NCI-H1048 (cell line): ENCODE measurements around the gene CDYL.

Experiments
- DNase-seq: peaks from one replicate; lab custom pipeline; 2025; lab: John Stamatoyannopoulos, UW

Gene CDYL

DNA sequence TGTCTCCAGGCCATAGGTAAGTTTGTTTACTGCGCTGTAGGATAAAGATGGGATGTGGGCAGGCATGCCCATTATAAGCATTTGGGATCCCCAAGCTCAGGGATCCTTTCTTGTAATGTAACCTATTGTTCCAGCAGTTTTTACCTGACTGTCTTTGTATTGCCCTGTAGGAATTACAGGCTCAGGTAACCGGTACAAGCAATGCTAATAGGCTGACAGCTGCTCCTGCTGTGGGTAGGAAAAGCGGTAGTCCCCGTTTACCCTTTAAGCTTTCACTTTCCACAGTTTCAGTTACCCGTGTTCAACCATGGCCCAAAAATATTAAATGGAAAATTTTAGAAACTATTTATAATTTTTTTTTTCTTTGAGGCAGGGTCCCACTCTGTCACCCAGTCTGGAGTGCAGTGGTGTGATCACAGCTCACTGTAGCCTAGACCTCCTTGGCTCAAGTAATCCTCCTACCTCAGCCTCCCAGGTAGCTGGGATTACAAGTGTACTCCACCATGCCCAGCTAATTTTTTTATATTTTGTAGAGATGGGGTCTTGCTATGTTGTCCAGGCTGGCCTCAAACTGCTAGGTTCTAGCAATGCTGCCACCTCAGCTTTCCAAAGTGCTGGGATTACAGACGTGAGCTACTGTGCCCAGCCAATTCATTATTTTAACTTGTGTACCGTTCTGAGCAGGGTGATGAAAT lies 108.6 kb downstream of the CDYL start:
- no peak for DNase-seq

- no peak for DNase-seq
Measured at GRCh38 chr6:4885341-4885933, 109.2 kb downstream of the CDYL start.

- no peak for DNase-seq
Measured at GRCh38 chr6:4888841-4889240, 112.6 kb downstream of the CDYL start.

GRCh38 chr6:4889701-4890100 lies 113.5 kb downstream of the CDYL start:
- DNase-seq = no peak

DNA sequence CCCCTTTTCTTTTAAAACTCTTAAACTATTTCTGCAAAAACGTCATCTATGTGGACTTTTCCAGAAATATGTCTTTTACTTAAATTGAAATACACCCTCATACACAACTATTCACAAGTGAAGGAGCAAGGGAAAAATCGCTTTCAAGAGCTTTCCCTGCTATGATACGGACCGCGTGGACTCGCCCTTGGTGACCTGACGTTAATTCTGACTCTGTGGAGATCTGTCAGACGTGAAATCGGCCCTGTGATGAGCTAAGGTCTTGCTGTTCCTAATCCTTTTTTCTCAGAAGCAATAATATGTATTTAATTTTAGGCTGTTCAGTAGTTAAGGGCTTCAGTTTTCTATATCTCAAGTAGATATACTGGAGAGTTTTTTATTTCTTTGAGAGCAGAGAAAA lies 114.0 kb downstream of the CDYL start:
- DNase-seq = no peak

DNA sequence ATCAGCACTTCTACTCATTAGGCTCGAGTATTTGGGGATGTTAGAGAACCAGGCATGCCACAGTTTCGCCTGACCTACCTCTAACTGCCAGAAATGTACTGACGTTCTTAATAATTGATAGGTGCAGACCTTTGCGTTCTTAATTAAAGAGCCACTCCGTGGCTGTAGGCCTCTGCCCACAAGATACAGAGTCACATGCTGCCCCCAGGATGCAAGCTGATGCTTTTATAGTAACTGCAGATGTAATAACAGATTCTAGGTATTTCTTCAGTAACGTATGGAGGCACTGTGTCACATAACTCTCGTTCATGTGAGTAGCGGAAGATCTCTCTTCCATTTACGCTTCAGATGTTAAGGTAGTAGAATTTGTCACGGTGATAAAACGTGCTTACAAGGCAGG lies 114.4 kb downstream of the CDYL start:
- no peak for DNase-seq

DNA sequence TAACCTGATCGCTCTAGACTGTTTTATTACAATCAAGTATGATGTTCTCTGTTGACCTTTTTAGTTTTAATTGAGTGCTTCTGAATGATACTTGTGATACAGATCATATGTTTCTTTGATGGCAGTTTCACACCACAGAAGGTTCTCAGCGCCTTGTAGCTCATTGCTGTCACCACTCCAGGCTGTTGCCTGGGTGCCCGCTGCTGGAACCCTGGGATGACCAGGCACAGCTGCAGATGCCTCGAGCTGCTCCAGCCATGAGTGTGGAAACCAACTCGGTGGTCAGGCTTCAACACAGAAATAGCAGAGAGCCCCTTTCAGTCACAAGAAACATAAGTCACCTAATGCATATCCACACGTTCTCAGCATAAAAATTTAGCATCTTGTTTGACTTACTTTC lies 114.9 kb downstream of the CDYL start:
- DNase-seq = no peak

- no peak for DNase-seq
Measured at GRCh38 chr6:4892785-4893485, 116.7 kb downstream of the CDYL start.

DNA sequence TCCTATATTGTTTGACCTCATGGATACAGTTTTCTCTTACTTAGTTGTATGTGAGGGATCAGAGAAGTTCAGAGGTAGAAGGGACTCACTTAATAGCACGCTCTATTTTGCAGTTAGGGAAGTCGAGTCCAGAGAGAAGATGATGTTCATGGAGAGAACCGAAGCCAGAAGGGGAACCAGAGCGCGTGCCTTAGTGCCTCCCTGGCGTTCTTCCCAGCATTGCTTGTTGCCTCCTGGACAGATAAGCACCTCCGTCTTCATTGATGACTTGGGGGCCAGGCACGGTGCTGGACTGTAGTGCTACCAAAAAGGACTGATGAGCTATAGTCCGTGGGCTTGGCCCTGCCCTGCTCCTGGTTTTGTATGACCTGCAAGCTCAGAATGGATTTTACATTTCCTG lies 117.8 kb downstream of the CDYL start:
- no peak for DNase-seq

DNA sequence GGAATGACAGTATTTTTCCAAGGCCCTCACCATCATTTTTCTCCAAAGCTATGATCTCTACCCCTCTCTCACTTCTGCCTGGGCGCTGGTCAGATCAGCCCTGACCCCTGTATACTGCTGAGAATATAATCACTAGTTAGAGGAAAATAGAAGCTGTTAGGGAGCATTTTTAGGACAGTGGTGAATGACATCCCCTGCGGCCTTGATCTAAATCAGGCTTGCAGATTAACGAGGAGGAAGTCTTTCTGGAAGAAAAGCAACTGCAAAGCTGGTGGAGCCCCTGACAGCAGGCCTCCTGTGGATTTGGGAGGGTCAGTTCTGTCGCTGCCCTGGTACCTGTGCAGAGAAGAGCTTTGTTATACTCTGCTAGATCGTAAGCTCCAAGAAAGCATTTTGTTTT lies 119.8 kb downstream of the CDYL start:
- no peak for DNase-seq

DNA sequence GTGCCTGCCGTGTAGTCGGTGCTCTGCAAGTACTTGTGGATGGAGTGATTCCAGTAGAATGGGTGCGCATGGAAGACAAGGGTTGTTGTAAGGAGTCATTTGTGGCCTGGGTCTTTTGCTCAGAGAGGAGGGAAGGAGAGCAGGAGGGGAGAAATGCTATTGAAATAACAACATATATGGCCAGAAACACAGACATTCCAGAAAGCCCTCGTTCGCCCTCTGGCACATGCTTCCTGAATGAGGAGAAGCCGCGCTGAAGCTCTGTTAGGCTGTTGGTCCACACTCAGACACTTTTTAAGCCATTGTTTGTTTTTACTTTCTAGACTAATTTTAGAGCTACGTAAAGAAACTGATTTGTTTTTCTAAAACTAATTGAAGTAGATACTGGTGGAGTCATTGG lies 120.2 kb downstream of the CDYL start:
- no peak for DNase-seq

DNA sequence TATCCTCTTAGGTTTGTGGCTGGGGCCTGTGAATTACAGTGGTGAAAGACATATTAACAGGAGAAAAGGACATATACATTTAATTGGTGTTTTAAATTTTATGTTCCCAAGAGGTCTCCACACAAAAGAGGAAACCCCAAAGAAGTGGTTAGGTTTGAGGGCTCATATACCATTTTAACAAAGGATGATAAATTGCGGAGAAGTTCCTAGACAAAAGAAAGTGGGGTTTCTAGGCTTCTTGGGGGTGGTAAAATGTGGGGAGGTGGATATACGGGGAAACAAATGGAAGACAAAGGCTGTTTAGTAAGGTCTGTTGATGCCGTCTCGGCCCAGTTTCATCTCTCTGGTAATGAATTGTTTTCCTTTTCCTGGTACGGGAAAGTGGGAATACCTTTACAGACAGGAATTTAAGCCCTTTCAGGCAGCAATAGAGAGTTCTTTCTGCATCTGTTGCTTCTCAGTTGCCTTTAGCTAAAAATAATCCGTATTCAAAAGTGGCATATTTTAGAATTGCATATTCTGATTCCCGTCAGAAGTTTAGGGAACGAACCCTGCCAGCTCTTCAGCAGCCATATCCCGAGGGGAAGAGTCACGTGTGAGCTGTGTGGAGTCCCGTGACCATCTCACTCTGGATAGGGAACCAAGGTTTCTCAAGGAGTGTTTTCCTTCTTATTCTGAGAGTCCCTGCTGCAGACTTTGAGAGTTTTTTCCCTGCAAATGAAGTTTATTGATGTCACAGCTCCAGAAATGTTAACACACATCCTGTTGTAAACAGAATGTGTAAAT lies 123.2 kb downstream of the CDYL start:
- DNase-seq = no peak

GRCh38 chr6:4901386-4902061 lies 125.3 kb downstream of the CDYL start:
- DNase-seq = no peak

DNA sequence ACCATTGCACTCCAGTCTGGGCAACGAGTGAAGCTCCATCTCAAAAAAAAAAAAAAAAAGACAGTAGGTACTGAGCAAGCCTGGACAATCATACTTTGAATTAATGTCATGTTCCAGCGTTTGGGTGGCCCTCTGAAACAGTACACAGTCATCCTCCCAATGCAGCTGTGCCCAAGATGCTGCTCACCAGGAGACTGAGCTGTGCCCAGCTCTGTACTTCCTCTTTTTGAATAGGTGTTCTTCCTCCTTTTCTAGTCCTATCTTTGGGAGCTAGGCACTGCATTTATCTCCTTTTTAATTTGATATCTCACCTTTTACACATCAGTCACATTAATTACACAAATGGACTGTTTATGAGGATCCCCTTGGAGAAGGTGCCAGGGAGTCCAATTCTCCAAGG lies 126.2 kb downstream of the CDYL start:
- no peak for DNase-seq

GRCh38 chr6:4903121-4903520 lies 126.9 kb downstream of the CDYL start:
- no peak for DNase-seq

DNA sequence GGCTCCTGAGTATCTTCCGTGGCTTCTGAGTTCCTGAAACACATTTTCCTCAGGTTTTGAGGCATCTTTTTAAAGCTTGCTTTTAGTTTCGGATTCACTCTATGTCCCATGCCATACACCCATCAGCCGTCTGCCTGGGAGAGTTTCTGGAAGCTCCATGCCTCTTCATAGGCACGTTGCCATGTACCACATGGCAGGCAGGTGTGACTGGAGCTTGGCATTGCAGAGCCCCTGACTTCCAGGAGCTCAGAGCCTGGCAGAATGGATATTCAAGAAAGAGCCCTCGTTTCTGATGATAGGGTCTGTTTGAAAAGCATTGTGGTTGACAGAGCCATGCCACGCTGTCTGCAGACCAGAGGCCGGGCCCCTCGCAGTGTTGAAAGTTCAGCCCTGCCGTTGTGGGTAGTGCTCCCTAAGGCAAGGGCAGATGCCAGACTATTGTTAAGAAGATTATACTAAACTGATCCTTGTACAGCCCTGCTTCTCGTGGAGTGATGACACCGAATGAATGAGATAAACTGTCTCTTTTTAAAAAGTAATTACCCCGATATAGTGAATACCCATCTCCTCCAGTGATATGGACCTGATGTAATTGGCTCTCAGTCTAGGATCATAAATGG lies 127.7 kb downstream of the CDYL start:
- DNase-seq = no peak

GRCh38 chr6:4904461-4905025 lies 128.3 kb downstream of the CDYL start:
- no peak for DNase-seq

GRCh38 chr6:4905826-4906225 lies 129.6 kb downstream of the CDYL start:
- DNase-seq = no peak

GRCh38 chr6:4906293-4907276 lies 130.4 kb downstream of the CDYL start:
- no peak for DNase-seq

DNA sequence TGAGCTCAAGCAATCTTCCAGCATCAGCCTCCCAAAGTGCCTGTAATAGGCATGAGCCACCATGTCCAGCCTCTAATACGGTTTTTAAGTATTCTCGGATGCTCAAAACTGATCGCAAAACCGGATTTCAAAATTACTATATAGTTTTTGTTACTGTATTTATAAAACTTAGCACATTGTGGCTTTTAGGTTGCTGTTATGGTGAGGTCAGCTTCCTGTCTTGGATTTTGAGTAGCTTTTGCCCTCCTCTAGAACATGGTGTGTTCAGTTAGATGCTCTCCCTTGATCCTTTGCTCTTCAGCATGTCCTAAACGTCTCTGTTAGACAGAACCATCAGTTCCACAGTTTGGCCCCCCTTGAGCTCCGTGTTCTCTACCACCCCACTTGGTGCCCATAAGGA lies 131.4 kb downstream of the CDYL start:
- DNase-seq = no peak
